GM12873 (cell line): ENCODE results near the gene LAPTM5.

Experiments used
- TF ChIP-seq, protein P1 (sequence below): IDR thresholded peaks from 2 replicates; pipeline ENCODE4 v1.5.1; 2012; ENCODE audit warnings: low read depth, mild to moderate bottlenecking, moderate library complexity, low read length, control low read depth; ENCODE audit not compliant: insufficient read depth; ENCODE audit errors: missing control alignments

LAPTM5 gene

DNA sequence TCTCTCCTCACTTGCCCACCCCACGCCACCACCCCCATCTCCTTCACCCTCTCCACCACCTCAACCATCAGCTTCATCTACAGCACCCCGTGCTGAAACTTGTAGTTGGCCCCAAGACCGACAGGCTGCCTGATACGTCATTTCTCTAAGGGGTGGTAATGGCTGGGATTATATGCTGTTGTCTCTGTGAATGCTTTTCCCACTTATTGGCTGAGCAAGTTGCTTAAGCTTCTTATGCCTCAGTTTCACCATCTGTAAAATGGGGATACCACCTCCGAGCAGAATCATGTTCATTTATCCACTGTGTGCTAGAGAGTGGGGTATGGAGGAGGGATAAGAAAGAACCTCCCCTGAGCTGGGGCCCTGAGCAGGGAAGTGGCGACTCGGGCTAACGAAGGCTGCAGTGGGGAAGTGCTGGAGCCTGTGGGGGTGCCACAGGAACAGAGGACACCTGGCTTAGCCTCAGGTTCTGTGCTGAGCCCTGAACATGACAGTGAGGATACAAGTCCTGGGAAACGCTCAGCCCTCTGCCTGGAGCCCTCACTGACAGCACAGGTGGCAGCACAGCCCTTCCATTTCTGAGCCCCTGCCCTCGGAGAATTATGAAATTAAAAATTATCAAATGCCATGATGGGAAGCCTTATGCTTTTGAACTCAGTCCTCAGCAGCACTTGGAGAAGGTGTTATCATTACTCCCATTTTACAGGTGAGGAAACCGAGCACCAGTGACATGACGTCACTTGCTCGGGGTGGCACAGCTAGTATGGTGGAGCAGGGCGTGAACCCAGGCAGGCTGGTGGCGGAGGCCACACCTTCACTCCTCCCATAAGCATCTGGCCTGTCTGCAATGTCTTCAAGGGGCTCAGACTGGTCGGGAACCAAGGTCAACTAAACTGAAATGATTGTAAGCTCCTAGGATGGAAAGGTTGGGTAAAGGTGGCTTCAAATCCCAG lies 37.0 kb downstream of the LAPTM5 start:
- TF ChIP-seq, protein P1, sequence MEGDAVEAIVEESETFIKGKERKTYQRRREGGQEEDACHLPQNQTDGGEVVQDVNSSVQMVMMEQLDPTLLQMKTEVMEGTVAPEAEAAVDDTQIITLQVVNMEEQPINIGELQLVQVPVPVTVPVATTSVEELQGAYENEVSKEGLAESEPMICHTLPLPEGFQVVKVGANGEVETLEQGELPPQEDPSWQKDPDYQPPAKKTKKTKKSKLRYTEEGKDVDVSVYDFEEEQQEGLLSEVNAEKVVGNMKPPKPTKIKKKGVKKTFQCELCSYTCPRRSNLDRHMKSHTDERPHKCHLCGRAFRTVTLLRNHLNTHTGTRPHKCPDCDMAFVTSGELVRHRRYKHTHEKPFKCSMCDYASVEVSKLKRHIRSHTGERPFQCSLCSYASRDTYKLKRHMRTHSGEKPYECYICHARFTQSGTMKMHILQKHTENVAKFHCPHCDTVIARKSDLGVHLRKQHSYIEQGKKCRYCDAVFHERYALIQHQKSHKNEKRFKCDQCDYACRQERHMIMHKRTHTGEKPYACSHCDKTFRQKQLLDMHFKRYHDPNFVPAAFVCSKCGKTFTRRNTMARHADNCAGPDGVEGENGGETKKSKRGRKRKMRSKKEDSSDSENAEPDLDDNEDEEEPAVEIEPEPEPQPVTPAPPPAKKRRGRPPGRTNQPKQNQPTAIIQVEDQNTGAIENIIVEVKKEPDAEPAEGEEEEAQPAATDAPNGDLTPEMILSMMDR: no peak

DNA sequence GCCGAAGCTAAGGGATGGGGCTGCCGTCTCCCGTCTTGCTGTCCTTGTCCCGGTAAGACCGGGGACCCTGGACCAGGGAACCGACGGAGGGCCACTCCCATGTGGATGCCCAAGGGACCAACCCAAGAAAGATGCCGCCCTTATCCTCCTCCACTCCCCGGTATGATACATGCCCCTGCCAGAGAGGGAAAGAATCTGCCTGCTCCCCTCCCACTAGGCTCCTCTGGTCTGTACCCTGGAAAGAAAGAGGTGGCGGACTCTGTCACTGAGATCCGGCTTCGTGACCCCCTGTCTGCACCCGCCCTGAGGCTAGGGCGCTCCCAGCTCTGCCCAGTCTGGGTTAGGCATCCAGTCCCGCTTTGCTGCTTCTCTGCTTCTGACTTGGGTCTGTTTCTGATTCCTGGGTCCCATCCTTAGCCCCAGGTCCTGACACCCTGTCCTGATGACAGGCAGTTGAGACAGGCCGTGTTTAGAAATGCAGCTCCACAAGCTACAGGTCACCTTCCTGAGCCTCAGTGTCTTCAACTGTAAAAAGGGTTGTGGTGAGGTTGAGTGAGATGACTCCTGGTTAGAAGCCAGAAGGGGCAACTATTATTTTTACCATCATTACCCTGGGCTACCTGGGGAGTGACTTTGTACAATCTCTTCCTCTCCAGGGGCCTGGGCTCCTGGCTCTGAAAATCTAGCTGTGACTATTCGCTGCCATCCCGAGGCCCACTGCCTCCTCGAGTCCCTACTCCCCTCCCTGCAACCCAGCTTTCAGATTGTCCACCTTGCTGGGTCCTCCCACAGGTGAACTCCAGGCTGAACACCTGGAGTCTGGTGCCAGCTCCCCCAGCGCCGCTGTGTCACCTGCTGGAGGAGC lies 37.9 kb downstream of the LAPTM5 start:
- TF ChIP-seq, protein P1: no peak

DNA sequence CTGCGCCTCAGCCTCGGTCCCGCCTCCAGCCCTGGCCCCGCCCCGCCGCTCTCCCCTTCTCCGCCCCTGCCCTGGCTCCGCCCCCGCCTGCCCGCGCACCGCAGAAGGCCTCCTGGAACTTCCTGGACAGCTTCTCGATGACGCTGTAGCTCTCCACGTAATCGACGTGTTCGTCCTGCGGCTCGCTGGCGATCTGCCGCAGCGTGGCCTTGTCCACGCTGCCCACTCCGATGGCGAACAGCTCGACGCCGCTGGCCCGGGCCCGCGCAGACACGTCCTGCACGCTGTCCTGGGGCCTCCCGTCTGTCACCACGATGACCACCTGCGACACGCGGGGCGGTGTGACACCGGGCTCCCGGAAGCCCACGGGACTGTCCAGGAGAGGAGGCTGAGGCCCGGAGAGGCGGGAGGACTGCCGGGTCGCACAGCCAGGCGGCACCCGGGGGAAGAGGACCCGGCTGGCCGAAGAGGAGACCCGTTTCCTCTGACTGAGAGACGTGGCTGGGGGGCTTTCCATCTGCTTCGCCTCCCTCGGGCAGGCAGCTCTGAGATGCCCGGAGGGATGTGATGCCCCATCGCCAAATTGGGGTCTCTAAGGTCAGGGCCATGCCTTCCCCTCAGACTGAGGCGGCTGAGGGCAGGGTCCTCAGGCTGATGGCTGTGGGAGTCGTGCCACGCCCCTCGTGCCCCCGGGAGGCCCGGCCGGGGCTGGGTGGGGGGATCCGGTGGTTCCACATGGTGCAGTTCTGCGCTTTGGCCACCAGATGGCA lies 38.8 kb downstream of the LAPTM5 start:
- TF ChIP-seq, protein P1: peak; percentile 92

DNA sequence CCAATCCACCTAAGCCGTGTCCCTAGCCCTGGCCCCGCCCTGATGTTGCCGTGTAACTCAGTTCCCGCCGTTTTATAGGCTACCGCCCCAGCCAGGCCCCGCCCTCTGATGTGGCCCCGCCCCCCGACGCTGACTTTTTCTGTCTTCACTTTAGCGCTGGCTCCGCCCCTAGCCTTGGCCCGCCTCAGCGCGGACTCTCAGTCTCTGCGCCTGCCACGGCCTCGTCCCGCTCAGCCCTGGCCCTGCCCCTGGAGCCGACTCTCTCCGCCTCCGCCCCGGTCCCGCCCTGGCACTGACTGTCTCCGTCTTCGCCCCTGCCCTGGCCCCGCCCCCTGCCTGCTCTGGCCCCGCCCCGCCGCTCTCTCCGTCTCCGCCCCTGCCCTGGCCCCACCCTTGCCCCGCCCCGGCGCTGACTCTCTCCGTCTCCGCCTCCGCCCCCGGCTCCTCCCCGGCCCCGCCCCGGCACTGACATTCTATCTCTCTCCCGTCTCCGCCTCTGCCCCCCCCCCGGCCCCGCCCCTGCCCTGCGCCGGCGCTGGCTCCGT lies 39.4 kb downstream of the LAPTM5 start:
- TF ChIP-seq, protein P1: no peak

DNA sequence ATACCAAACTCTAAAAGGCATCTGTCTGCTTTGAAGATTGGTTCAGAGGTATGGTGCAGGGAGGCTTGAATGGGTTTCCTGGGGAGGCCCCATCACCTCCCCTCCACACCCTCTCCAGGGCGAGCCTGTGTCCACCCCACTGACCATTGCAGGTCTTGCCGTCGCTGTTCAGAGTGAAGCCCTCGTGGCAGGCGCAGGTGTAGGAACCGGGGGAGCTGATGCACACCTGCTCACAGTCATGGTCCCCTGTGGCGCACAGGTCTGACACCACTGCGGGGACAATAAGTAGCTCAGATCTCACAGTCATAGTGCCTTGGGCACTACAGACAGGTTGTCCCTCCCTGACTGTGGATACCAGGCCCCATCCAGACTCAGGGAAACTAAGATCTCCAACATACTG lies 40.9 kb downstream of the LAPTM5 start:
- TF ChIP-seq, protein P1: no peak

DNA sequence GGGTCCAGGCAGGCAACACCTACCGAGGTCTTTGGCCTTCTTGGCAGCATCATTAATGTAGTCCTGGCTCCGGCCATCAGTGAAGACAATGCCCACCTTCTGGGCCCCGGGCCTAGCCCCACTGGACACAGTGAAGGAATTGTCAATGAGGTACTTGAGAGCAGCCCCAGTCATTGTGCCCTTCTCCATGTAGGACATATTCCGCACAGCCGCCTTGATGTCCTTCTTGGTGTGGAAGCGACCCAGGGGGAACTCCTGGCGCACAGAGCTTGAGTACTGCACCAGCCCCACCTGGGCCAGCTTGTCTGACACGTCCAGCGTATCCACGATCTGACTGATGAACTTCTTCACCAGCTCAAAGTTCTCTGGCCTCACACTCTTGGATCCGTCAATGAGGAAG lies 41.7 kb downstream of the LAPTM5 start:
- TF ChIP-seq, protein P1: no peak
